Activated CD8-positive, alpha-beta memory T cell treated with anti-CD3 and anti-CD28 coated beads, Interleukin-2, amount 50 U/mL, for 1 hour (primary cell): Measurements from ENCODE around the gene AKAP13.

Experiments used
- DNase-seq: peaks from one replicate; pipeline ENCODE4 v3.0.0-alpha.2; 2020; ENCODE audit errors: extremely low read depth

The AKAP13 gene

DNA sequence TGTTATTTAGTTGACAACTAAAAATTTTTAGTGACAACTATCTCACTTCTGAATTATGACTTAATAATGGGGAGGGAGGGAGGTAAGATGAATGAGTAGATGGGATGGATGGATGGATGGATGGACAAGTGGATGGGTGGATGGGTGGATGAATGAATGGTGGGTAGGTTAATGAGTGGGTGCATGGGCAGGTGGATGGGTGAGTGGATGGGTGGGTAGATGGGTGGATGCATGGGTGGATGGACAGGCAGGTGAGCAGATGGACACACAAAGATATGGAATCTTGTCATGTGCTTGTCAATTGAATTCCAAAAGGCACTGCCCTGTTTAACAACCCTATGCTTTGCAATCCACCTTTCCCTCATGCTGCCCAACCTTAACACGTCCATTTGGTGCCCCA lies 372.9 kb downstream of the AKAP13 start:
- DNase-seq = no peak

DNA sequence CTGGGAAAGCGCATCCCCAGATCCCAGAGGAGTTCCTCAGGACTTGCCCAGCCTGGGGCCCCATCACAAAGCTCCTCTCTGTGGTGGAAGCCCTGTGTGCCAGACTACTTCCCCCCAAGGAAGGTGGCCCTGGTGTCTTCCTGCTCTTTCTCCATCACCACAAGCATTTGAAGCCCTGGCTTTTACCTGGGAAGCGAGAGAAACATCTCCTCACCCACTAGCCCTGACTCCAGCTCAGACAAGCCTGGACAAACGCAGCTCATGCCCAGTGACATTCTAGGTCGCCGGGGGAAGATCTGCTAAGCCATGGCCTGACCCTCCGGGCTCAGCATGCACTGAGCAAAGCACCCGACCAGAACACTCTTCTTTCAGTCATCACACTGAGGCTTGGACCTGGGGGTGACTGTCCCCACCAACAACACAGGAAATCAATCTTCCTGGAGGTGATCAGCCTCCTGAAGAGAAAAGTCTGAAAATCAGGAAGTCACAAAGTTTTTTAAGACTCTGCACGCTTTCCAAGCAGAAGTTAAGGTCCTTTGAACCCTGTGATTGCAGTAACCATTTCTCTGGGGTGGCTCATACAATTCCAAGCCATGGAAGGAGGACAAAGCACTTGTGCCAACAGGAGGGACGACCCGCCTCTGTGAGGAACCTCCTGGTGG lies 373.5 kb downstream of the AKAP13 start:
- DNase-seq = no peak

DNA sequence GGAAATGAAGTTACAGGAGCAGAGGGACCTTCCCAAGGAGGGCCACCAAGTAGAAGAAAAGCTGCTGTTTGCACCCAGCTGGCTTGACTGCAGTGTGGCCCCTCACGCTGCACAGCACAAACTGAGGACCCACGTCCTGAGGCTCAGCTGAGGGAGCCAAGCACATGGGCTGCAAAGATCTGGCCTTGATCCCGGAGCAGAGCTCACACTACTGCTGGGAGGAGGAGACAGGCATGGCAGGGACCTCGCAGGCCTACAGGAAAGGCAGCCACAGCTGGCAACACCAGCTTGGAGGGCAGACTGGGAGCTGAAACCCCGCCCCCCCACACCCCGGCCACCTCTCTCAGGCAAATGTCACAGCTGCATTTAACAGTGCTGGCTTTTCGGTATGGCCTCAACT lies 374.6 kb downstream of the AKAP13 start:
- DNase-seq = no peak

DNA sequence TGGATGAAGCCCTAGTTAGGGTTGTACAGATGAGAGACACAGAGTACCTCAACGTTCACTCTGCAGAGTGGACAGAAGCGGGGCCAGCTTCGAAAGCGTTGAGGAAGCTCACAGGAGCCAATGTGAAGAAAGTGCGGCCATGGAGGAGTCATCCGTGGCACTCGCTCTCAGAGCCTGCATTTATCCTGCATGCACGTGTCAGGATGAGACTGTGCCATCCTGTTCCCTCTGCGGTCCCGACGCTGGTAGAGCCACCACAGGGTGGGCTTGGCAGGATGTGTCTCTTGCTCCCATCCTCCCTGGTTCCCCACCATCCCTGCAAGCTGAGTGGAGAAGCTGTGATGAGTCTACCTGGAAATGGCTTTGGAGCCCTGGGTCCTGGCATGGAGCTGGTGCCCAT lies 375.1 kb downstream of the AKAP13 start:
- no peak for DNase-seq

DNA sequence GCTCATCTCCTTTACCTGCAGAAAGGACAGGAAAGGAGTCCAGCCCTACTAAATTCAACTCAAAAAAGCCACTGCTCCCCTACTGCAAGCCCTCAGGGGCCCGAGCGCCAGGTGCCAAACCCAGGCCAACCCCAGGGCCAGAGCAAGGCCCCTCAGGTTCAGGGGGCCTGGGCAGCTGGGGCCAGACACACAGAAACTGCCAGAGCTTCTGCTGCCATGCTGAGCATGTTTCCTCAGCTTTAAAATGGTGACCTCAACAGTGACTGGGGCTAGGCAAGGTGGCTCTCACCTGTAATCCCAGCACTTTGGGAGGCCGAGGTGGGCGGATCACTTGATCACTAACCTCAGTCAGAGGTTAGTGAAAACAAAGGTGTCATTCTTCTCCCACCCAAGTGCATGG lies 375.5 kb downstream of the AKAP13 start:
- no peak for DNase-seq

DNA sequence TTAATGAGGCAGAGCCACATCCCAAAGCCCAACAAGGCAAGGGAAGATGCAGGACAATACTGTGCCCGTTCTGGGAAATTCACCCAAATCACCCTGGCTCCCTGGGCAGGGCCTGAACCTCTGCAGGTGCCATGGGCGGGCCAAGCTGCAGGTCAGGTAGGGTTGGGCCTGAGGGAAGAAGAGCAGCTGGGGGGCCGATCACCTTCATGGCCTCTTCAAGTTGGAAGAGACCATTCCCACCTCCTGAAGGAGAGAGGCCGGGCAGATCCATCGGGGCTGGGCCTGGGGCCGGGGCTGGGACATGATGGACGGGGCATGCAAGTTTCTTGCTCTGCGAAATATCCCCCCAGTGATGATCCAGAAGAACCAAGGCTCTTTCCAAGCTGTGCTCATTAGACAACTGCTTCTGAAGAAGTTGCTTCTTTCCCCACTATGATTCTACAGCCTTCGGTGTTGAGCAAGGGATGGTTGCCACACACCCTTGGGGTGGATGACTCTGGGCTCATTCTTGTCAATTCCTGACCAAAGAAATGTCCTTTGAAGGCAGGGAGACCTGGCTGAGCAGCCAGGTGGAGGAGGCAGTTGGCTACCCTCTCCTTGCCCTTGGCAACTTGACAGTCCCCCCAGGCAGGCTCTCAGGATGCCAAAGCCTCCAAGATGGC lies 376.1 kb downstream of the AKAP13 start:
- no peak for DNase-seq

DNA sequence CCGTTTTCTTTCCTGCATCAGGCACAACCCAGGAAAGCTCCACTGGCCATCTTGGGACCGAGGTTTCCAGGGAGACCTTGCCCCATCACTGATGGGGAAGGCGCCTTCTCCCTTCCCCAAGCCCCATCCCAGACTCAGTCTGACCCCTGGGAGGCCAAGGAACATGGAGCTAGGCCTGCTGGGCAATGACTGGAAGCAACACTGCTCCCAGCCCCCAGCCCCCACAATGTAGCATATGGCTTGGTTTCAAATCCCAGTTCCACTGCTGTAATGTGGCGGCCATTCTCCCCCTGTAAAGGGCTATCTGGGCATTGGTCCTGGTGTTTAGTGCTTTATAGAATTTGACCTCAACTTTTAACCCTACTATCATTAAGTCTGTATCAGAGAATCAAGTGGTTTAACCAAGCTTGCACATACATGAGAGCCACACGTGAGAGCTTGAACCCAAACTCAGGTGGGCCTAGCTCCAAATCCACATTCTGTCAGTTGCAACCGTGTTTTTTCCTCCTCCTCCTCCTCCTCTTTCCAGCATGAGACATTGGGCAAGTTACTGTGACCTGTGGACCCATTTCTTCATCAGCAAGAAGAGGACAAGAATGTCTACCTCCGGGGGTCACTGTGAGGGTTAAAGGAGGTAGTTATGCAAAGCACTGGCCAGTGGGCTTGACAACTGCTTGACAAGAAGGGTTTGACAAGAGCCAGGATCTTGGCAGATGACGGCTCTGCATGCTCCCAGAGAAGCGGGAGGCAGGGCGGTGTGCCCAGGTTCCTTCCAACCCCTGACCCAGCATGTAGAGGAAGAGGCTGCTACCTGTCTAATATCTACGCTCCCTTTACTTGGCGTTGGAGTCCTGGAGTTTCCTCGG lies 376.9 kb downstream of the AKAP13 start:
- no peak for DNase-seq

DNA sequence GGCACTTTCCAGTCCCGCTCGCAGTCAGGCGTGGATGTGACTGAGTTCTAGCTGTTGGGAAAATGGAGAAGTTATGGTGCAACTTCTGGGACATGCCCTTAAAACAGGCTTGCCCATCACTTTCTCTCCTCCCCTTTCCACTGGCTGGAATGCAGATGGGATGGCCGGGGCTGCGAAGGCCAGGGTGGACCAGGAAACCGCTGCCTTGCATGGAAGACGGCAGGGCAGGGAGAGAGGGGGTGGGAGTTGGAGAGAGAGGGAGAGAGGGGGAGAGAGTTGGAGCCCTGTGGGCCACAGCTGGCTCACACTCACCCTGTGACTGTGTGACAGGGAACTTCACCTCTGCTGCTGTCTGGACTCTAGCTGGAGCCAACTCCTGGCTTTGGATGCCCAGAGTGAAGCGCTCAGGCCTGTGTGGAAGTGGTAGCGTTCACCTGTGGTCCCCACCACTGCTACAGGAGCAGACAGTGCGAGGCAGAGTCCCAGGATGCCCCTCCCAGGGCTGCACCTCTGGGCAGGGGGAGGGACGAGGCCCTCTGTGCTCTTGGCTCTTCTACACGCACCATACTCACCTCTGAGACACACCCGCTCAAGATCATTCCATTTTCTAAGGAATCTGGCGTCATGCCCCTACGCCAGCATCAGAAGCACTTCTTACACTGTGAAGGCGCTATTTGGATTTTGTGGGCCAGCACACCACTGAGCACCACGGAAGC lies 377.7 kb downstream of the AKAP13 start:
- DNase-seq = no peak

DNA sequence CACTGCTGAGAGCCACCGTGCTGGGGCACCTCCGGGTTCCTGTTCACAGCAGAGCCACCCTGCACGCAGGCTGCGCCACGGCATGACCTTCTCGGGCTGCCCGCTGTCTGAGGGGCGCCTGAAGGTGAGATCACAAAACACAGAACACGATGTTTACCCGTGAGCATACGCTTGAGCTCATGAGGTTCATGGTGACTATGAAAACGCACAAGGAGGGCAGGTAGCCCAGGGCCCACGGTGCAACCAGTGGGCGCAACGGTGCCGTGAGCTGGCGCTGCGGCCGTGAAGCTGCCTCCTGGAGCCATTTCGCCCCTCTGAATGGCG lies 378.2 kb downstream of the AKAP13 start:
- no peak for DNase-seq

DNA sequence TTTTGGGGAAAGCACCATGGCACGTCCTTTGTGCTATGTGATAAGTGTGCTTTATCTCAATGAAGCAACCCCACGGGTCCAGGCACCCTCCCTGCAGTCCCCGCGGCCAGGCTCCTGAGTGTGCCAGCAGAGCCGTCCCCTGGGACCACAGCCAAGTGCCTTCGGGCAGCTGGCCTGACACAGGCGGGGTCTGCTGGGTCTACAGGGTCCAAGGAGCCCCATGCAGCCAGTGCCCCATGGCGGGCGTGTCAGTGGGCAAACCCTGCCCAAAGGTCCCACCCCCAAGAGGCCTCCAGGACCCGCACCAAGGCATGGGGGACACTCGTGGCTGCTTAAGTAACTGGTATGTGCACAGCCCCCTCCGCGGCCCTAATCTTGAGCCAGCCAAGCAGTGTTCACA lies 379.0 kb downstream of the AKAP13 start:
- DNase-seq = no peak

DNA sequence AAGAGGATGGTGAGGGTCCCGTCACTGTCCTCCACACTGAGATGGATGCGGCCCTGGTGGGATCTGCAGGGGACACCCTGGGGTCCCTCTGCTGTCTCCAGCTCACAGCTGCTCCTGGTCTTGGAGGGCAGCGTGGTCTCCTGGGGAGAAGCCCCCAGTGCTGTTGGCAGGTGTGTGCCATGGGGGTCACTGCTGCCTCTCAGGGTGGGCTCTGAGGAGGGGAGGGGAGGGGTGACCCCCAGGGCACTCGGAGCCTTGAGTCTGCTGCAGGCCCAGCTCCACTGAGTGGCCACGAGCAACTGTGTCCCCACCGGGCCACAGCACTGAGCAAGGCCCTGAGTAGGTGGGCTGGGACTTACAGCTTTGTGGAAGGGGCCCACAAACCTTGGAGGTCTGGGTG lies 379.6 kb downstream of the AKAP13 start:
- no peak for DNase-seq

DNA sequence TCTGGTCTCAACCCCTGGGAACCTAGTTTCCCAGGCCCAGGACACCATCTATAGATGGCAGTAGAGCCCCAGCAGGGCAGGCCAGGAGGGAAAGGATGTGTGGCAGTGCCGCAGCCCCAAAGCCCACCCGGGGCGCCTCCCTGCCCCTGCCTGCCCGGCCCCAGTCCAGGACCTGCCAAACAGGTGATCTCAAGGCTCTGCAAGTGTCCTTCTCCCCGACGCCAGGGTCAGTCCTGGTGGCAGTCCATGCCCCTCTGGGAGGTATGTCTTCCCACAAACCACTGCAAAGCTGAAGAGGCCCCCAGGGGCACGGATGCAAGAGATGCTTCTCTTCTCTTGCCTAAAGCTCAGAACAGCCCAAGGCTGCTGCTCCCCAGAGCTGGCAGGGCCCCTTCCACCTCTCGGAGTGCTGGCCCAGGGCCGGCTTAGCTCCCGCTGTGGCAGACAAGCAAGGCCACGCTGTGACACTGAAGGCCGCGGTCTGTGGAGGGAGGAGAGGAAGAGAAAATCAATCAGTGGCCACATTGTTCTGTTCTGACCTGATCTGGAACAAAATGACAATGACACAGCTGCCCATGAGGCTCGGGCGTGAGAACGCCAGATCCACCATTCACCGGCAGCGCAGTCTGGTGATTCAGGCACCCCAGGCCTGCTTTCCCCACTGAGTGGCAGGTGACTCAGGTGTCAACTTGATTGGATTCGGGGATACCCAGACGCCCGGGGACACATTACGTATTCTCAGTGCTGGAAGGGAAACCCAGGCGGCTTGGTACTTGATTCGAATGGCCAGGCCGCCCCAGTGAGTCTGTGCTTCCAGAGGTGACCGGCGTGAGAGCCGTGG lies 380.3 kb downstream of the AKAP13 start:
- no peak for DNase-seq

DNA sequence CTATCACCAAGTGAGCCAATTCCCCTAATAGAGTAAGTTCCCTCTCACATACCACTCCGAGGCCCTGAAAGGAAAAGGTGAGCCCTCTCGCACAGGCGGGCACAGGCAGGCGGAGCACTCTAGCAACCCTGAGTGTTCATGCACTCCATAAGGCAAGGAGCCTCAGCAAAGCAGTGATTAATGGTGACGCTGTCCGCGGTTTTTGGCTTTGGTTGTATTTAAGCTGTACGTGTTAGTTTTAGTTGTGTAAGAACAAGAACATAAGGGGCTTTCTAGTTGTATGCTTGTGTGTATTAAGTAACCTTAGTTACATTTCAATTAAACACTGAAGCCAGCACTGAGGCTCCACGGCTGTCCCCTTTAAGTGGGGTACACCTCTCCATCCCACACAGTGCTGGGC lies 381.2 kb downstream of the AKAP13 start:
- no peak for DNase-seq

DNA sequence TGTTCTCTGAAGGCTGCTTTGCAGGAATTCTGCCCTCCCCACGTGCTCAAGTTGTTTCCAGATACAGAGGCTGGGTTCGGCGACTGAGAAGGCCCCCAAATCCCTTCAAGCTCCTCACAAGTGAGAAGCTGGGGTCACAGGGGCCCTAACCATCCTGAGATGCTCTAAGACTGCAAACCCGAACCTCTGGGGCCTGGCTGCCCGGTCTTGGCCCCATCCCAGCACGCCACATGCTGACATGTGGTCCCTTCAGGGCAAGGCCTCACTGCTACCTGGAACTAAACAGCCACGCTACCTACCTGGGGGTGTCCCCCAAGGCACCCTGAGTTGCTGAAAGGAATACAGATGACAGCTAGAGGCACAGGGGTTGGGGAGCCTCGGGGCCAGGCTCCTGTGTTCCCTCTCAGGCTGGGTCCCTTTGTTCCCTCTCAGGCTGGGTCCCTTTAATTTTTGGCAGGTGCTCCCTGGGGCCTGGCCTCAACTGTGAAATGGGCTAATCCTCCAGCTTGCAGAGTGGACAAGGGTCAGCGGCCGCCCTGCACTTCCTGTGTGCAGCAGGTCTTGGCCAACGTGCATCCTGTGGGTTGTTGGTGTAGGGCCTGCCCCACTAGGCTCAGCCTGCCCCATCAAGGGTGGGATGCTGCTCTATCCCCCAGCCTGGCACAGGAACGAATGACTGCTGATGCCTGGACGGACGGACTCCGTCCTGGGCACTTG lies 381.8 kb downstream of the AKAP13 start:
- no peak for DNase-seq

DNA sequence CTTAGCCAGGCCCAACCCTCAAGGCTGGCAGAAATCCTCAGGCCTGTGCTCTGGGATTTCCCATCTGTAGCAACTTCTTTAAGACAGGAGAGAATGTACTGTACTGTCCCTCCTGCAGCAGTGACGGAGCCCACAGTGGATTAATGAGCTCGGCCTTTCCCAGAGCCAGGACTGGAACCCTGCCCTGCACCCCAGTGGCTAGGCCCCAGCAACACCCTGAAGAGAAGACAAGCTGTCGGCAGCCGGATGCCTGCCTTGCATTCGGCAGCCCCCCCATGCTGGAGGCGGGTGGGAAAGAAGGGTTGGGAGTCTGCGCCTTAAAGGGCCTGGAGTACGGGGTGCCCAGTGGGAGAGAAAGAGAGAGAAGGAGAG lies 382.3 kb downstream of the AKAP13 start:
- DNase-seq = no peak

DNA sequence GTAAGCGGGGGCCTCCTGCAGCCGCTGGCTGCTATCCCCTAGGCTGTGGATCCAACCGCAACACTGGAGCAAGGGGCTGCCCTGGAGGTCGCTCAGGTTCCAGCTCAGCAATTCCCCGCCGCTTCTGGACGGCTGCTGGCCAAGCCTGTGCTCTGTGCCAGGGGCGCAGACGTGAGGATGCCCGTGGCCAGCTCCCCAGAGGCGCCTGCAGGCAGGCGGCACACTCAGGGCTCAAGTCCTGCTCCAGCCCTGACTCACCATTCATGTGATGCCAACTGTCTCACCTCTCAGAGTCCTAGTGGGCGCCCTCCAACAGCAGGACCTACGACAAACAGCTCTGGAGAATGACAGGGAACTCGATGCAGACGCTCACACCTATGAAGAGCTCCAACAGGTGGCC lies 382.8 kb downstream of the AKAP13 start:
- DNase-seq = no peak

DNA sequence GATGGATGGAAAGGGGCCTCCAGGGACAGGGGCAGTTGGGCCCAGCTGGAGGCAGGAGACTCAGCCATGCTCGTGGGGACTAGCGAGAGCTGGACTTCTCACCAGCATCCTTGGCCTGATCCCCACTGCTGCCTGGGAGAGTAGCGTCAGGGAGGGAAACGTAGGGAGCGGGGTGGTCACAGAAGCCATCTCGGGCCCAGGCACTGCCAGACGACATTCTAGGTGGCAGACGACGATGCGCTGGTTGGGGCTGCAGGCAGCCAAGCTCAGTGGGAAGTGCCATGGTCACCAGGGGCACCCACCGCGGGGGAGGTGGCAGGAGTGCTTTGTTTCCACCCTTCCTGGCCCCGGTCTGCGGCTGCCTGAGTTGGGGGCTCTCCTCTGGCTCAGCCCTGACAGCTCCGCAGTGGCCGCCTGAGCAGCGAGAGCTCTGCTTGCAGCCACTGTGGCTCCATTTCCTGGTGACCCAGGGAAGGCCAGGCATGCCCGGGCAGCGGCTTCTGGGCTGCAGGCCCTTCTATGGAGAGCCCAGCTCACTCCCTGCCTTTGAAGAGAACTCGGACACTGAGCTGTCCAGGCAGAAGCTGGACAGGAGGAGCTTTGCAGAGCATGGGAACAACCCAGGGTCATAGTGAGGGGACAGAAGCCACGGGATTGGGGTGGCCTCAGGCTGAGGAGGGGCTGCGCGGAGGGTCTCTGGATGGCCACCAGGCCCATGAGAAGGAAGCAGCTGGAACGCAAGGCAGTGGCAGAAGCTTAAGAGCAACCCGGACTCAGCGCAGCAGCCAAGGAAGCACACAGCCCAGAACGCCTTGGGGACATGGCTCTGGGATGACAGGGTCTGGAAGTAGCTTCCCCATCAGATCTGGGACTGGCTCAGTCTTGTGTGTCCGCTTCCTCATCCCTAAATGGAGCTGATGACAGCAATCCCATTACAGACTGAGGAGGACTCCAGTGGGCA lies 383.6 kb downstream of the AKAP13 start:
- DNase-seq = no peak

DNA sequence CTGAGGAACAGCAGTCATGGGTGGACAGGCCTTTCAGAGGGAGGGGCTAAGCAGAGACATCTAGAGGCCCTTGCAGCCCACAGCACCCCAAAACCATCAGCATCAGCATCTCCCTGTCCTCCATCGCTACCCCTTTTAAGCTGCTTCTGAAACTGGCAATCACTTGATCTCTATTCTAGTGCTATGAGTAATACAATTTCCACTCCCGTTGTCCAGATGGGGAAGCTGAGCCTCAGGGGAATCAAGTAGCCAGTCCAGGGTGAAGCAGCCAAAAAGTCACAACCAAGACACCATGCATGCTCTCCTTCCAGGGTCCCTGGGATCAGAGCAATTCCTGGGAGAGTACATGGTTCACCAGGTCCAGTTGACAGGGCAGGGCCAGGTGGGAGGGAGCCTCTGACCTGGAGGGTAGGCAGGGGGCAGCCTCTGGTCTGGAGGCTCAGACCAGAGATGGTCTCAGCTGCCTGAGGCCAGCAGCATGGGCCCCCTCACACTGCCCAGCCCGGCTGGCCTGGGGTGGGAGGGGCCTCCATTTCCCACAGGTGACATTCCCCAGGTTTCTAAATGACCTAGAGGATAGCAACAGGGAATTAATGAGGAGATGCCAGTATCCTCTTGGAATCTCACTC lies 384.4 kb downstream of the AKAP13 start:
- no peak for DNase-seq
